Ovary (tissue), 9 donors: ENCODE data around the gene KRT6A. TPM values are rescaled to one million over a fixed set of nuclear protein-coding genes. Genes with fewer than 3 reads are reported as not detected.

Experiments used
- DNase-seq, 5 donors: peaks; one replicate each; pipeline ENCODE4 v3.0.0-alpha.2; 2019 to 2020
- H3K27ac ChIP-seq, 2 donors: fragments of 200-600 bp; one replicate each; pipeline versions ENCODE4 v1.5.1 to v1.8.0; 2019 to 2022
- H3K27me3 ChIP-seq: fragments of 200-600 bp; one replicate; pipeline ENCODE4 v1.8.0; 2022
- H3K36me3 ChIP-seq: fragments of 200-600 bp; sonication (generic); one replicate; pipeline ENCODE4 v1.5.1; 2019
- H3K4me1 ChIP-seq: one replicate; pipeline ENCODE4 v1.8.1; 2013; ENCODE audit warnings: mild to moderate bottlenecking, moderate library complexity; ENCODE audit not compliant: insufficient read depth
- H3K4me3 ChIP-seq: fragments of 200-600 bp; sonication (generic); one replicate; pipeline ENCODE4 v1.5.1; 2017
- H3K9me3 ChIP-seq, 2 donors: fragments of 200-600 bp in 1 of 2; sonication (generic) in 1 of 2; one replicate each; pipeline versions ENCODE4 v1.5.1 to v1.8.1; 2013 to 2019; ENCODE audit warnings: mild to moderate bottlenecking in 1 of 2, moderate library complexity in 1 of 2
- EP300 ChIP-seq: sonication (generic); formaldehyde crosslinking; IDR thresholded peaks from one replicate; pipeline ENCODE4 v1.6.1; 2017; ENCODE audit warnings: antibody characterized with exemption
- POLR2A ChIP-seq: fragments of 450-650 bp; IDR thresholded peaks from one replicate; pipeline ENCODE4 v1.6.1; 2017; ENCODE audit warnings: antibody characterized with exemption, mild to moderate bottlenecking, moderate library complexity
- WGBS, 3 donors: extraction: QIAGEN DNeasy Blood & Tissue Kit in 1 of 3; methylation state at CpG; one replicate each; pipeline versions ENCODE4 v1.1.5 to v1.1.7; 2013 to 2017; 5-methylcytosine and 5-hydroxymethylcytosine counted together
- intact Hi-C, 4 donors: fragments of 100-400 bp; cut with DNase I; formaldehyde crosslinking; loops; one replicate each; pipeline versions ENCODE4 v1.11.0 to v1.15.1; 2022 to 2023
- polyA plus RNA-seq, 2 donors: library from polyadenylated mRNA; stranded (reverse); fragments of 200-250 nt in 1 of 2; fragments of 350-450 nt in 1 of 2; fragmentation: Illumina TruSeq in 1 of 2; extraction: RNeasy Lipid Tissue Mini Kit (QIAGEN cat#74804) in 1 of 2; gene quantifications; one replicate each; pipeline ENCODE4 v1.2.3, GENCODE V29; 2013 to 2014
- total RNA-seq, 7 donors: library from RNA; depleted of rRNA in 2 of 7; stranded (reverse); fragments of >200 nt in 2 of 7; fragmentation: NEBNext Ultra II Directional in 3 of 7; extraction: Animal tissue kit (Norgen Biotek cat#: 25700) in 3 of 7; gene quantifications; one replicate each; pipeline versions ENCODE4 v1.1.0 to v1.2.4, GENCODE V29; 2016 to 2023
- TF ChIP-seq, protein P1 (sequence below), 3 donors: fragments of 450-650 bp in 2 of 3; fragments of 200-600 bp in 1 of 3; IDR thresholded peaks; one replicate each; pipeline versions ENCODE4 v1.5.1 to v1.8.0; 2016 to 2022; ENCODE audit warnings: antibody characterized with exemption in 3 of 3, mild to moderate bottlenecking in 1 of 3
- donor health status: DM: no; HTN: no; CAD: no; lungs with moderate emphysema.
- donor health status: DM: no; HTN: no; CAD: no.
- donor health status: Bipolar disorder and iron deficiency.
- donor health status: DM: yes; HTN: yes; CAD: no.
- donor health status: DM: no; HTN: no; CAD: no.
- donor health status: DM: yes; HTN: yes; CAD: no.

The KRT6A gene
- total and polyA plus RNA-seq, 9 donors = 0.15 to 14.5 (median 1.1) TPM; not detected in 2

DNA sequence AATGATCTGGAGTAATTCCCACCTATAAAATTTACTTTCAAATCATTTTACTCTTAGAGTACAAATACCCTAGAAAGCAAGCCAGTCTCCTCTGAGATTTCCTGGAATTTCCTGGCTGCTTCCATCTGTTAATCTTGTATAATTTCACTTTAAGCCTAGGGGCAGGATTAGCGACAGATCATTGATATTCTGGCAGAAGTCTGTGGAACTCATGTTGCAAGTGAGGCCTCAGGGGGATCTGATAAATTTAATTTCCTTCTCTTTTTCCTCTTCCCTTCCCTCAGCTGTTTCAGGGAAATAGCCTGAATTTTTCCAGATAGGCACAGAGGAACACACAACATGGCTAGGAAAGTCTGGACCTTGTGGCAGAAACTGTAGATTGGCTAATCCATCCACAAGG lies 5.9 kb upstream of the KRT6A start:
- intact Hi-C loops = no loop called here
- H3K36me3 ChIP-seq = no peaks in the 10 kb centered on the region
- H3K27ac ChIP-seq = no peak overlapping the region
- WGBS, 3 donors = 38 to 68% (median 65%) methylated on average over 1 of the region's 1 CpG
- no peak overlapping the region for H3K4me3 ChIP-seq
- no peaks in the 10 kb centered on the region for H3K27me3 ChIP-seq
- H3K9me3 ChIP-seq = no peaks in the 10 kb centered on the region
- no peaks in the 10 kb centered on the region for H3K4me1 ChIP-seq
- TF ChIP-seq POLR2A (no peak), EP300 (no peak)
- TF ChIP-seq, protein P1, sequence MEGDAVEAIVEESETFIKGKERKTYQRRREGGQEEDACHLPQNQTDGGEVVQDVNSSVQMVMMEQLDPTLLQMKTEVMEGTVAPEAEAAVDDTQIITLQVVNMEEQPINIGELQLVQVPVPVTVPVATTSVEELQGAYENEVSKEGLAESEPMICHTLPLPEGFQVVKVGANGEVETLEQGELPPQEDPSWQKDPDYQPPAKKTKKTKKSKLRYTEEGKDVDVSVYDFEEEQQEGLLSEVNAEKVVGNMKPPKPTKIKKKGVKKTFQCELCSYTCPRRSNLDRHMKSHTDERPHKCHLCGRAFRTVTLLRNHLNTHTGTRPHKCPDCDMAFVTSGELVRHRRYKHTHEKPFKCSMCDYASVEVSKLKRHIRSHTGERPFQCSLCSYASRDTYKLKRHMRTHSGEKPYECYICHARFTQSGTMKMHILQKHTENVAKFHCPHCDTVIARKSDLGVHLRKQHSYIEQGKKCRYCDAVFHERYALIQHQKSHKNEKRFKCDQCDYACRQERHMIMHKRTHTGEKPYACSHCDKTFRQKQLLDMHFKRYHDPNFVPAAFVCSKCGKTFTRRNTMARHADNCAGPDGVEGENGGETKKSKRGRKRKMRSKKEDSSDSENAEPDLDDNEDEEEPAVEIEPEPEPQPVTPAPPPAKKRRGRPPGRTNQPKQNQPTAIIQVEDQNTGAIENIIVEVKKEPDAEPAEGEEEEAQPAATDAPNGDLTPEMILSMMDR (IDR thresholded peaks at IDR 0.05) = no peak
- no peak for DNase-seq

DNA sequence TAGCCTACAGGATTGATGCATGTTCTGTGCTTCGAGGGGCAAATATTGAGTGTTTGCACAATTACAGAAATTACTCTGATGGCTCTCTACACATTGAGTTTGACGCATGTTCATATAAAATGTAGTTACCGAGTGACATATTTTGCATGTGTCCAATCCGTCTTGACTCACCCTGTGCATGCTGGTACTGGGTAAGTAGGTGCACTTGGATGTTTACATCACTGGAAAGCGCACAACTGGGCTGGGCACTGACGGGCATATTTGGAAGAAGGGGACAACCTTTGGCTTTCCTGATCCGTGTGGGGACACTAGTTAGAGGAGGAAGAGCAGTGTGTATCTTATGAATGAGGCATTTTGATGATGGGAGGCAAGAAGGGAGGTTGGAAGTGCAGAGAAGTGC lies 4.9 kb upstream of the KRT6A start:
- WGBS, 3 donors = 85 to 93% (median 88%) methylated on average over 7 of the region's 7 CpGs
- intact Hi-C loops = no loop called here
- H3K36me3 ChIP-seq = no peaks in the 10 kb centered on the region
- H3K4me1 ChIP-seq = no peaks in the 10 kb centered on the region
- H3K4me3 ChIP-seq = no peak overlapping the region
- DNase-seq = no peak
- no peak overlapping the region for H3K27ac ChIP-seq
- TF ChIP-seq EP300 (no peak), POLR2A (no peak)
- TF ChIP-seq, protein P1 (IDR thresholded peaks at IDR 0.05) = no peak
- no peaks in the 10 kb centered on the region for H3K9me3 ChIP-seq
- no peaks in the 10 kb centered on the region for H3K27me3 ChIP-seq

DNA sequence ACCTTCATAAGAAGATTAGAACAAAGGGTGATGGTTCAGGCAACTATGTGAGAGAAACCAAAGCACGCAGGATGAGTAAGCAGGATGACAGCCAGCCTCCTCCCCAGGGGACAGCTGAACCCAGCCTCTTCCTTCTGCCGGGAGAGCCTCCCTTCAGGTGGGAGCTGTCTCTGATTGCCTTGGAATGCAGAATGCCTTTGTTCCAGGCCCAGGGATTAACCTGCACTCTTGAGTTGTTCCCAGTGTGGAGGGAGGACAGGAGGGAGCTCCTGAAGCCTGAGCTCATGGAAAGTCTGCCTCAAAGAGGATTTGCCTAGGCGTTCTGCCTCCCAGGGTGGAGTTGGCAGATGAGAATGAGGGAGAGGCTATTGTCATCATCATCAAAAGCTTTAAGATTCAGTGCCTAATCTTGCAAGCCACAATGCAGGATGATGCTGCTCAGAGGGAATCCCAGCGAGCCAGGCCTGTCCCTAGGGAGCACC lies 3.6 kb upstream of the KRT6A start:
- intact Hi-C loops = no loop called here
- WGBS, 3 donors = 23 to 32% (median 29%) methylated on average over 4 of the region's 4 CpGs

DNA sequence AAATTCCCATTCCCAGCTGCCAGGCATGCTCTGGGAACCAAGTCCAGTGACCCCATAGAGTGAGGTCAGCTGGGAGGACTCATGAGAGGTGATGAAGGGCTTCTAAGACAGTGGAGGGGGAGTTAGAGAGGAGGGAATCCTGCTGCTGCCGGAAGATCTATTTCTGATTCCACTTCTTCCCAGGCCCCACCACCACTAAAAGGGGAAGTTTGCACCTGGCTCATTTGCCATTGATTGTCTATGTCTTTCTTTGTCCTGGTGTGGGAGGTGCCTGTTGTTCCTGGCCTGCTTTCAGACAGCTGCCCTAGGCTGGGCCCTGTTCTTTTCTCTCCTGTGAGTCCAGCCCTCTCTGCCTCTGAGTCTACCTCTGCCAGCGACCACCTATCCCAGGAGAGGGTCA lies 3.0 kb upstream of the KRT6A start:
- intact Hi-C loops = no loop called here
- H3K27ac ChIP-seq = no peak overlapping the region
- TF ChIP-seq EP300 (no peak), POLR2A (no peak)
- TF ChIP-seq, protein P1 (IDR thresholded peaks at IDR 0.05) = no peak
- no peaks in the 10 kb centered on the region for H3K9me3 ChIP-seq
- no peaks in the 10 kb centered on the region for H3K36me3 ChIP-seq
- DNase-seq = no peak
- WGBS, 3 donors = 46 to 69% (median 58%) methylated on average over 2 of the region's 2 CpGs
- no peaks in the 10 kb centered on the region for H3K4me1 ChIP-seq
- H3K27me3 ChIP-seq = no peaks in the 10 kb centered on the region
- H3K4me3 ChIP-seq = no peak overlapping the region

More for the DNA sequence above, 3.6 kb upstream of the KRT6A start:
- no peak for DNase-seq
- Histone ChIP-seq H3K4me3 (no peak overlapping the region), H3K27me3 (no peaks in the 10 kb centered on the region), H3K4me1 (no peaks in the 10 kb centered on the region), H3K9me3 (no peaks in the 10 kb centered on the region), H3K27ac (no peak overlapping the region), H3K36me3 (no peaks in the 10 kb centered on the region)
- TF ChIP-seq POLR2A (no peak), EP300 (no peak)
- TF ChIP-seq, protein P1 (IDR thresholded peaks at IDR 0.05) = no peak
